Upper lobe of left lung (tissue), 4 donors: Measurements from ENCODE around the gene TTC7B.

Experiments
- CTCF ChIP-seq, 6 experiments: fragments of 450-650 bp in 4 of 6; fragments of 200-600 bp in 2 of 6; sonication (generic) in 2 of 6; IDR thresholded peaks; one replicate each; pipeline ENCODE4 v1.5.1; 2016 to 2019; ENCODE audit warnings: antibody characterized with exemption in 6 of 6
- EP300 ChIP-seq, 4 donors: sonication (generic); formaldehyde crosslinking; IDR thresholded peaks; one replicate each; pipeline ENCODE4 v1.5.1; 2017; ENCODE audit warnings: antibody characterized with exemption in 4 of 4, control low read depth in 2 of 4
- POLR2A ChIP-seq, 4 donors: fragments of 450-650 bp; IDR thresholded peaks; one replicate each; pipeline ENCODE4 v1.5.1; 2016 to 2017; ENCODE audit warnings: antibody characterized with exemption in 4 of 4, mild to moderate bottlenecking in 2 of 4
- POLR2AphosphoS5 ChIP-seq, 2 donors: sonication (generic); formaldehyde crosslinking; IDR thresholded peaks; one replicate each; pipeline ENCODE4 v1.5.1; 2017; ENCODE audit warnings: antibody characterized with exemption in 2 of 2

GRCh38 chr14:90851327-90852036 is 35.3 kb upstream of the TTC7B start:
- TF ChIP-seq CTCF (IDR thresholded peaks at IDR 0.05) (no peak), POLR2A (IDR thresholded peaks at IDR 0.05) (no peak), EP300 (IDR thresholded peaks at IDR 0.05) (no peak), POLR2AphosphoS5 (IDR thresholded peaks at IDR 0.05) (no peak)
